SJSA1 (cell line): ENCODE data around the gene TRMT5. TPM values are rescaled to one million over a fixed set of nuclear protein-coding genes. Genes with fewer than 3 reads are reported as not detected.
A peak's percentile ranks its signal among the peaks of the same experiment; 100 is the strongest.

Source experiments
- DNase-seq, 2 experiments: peaks; one replicate each; pipeline ENCODE4 v3.0.0-alpha.2; 2015 to 2020; ENCODE audit warnings: low spot score in 2 of 2, low read depth in 1 of 2
- H3K27ac ChIP-seq: fragments of 250-450 bp; sonication (Bioruptor Pico); 2 replicates; pipeline ENCODE4 v1.5.1; 2020; ENCODE audit warnings: mild to moderate bottlenecking, moderate library complexity
- H3K27me3 ChIP-seq: fragments of 250-450 bp; sonication (Bioruptor Pico); replicated peaks from 2 replicates; pipeline ENCODE4 v1.5.1; 2020; ENCODE audit warnings: mild to moderate bottlenecking, moderate library complexity
- H3K36me3 ChIP-seq: fragments of 250-450 bp; sonication (Bioruptor Pico); 2 replicates; pipeline ENCODE4 v1.5.1; 2020; ENCODE audit warnings: mild to moderate bottlenecking
- H3K4me1 ChIP-seq: fragments of 250-450 bp; sonication (Bioruptor Pico); replicated peaks from 2 replicates; pipeline ENCODE4 v1.6.1; 2021; ENCODE audit warnings: mild to moderate bottlenecking
- H3K4me3 ChIP-seq: fragments of 250-450 bp; sonication (Bioruptor Pico); 2 replicates; pipeline ENCODE4 v1.5.1; 2020; ENCODE audit warnings: mild to moderate bottlenecking
- H3K9me3 ChIP-seq: fragments of 250-450 bp; sonication (Bioruptor Pico); replicated peaks from 2 replicates; pipeline ENCODE4 v1.5.1; 2020; ENCODE audit warnings: mild to moderate bottlenecking
- total RNA-seq: library from RNA; depleted of rRNA; stranded (reverse); fragments of >200 nt; shearing (Covaris generic); gene quantifications from 2 replicates; pipeline ENCODE4 v1.2.3, GENCODE V29; 2014; rRNA removed

Gene TRMT5, protein sequence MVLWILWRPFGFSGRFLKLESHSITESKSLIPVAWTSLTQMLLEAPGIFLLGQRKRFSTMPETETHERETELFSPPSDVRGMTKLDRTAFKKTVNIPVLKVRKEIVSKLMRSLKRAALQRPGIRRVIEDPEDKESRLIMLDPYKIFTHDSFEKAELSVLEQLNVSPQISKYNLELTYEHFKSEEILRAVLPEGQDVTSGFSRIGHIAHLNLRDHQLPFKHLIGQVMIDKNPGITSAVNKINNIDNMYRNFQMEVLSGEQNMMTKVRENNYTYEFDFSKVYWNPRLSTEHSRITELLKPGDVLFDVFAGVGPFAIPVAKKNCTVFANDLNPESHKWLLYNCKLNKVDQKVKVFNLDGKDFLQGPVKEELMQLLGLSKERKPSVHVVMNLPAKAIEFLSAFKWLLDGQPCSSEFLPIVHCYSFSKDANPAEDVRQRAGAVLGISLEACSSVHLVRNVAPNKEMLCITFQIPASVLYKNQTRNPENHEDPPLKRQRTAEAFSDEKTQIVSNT
- 14.8 and 31.4 TPM in 2 replicates for total RNA-seq

DNA sequence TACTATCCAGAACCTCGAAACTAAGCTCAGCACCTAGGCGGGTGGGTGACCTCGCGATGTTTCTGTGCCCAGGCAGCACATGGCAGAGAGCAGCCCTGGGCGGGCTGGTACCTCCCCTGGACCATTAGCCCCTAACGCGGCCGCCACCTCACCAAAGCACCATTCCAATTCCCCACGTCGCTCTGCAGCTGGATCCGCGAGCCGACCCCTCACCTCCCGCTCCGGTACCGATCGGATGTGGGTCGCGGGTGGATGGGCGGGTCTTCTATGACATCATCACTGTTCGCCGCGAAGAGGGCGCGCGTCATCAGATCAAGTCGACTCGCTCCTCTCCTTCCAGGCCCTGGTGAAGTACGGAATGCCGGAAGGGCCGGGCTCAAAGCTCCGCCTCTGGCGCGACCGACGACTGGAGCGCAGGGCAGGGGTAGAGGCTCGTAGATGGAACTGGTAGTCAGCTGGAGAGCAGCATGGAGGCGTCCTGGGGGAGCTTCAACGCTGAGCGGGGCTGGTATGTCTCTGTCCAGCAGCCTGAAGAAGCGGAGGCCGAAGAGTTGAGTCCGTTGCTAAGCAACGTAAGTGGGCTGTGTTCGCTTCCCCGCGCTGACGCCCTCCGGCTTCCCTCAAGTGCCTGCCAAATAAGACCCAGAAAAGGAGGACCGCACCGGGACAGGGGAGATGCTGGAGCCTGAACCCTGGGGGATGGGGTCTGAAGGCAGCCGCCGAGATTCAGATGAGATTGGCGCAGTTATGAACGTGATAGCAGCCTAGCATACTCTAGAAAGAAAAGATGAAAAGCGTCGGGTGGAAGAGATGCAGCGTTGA is at the start of gene TRMT5, which contains the start of gene SLC38A6:
TSS of gene TRMT5 (minus strand) at position 269 of the 822 bp plus-strand sequence. CDS start at position 163, 106 bp downstream.
TSS of gene SLC38A6 (plus strand) at position 435 of the 822 bp plus-strand sequence. CDS start at position 468, 33 bp downstream.
- Histone ChIP-seq H3K4me3 (peak within 1 kb of the TSS; percentile 73), H3K27me3 (no peaks in the 10 kb centered on the region), H3K36me3 (peaks cover 49% of the 10 kb centered on the region), H3K27ac (peak within 1 kb of the TSS; percentile 86), H3K9me3 (no peaks in the 10 kb centered on the region), H3K4me1 (peaks cover 14% of the 10 kb centered on the region)
- peak; percentile 93 to 96 for DNase-seq

DNA sequence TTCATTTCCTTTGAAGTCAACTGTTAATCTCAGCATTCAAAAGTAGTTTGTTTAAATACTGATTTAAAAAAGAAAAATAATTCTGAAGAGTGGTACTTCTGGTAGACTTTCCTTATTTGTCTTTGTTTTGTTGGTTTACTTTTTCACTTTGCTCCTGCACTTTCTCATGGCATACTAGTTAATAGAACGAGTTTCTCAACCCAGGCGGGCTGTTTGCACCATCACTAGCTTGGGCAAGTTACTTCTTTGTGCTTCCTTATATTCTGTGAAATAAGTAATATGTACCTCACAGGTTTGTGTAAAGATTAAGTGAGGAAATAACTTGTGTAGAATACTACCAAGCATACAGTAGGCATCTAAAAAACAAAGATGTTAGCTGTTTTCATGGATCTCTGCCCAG is 45.6 kb upstream of the TRMT5 start:
- peak in 1 of 2 experiments; percentile 13 for DNase-seq
- H3K4me3 ChIP-seq: no peak overlapping the region
- H3K9me3 ChIP-seq: no peaks in the 10 kb centered on the region
- no peaks in the 10 kb centered on the region for H3K36me3 ChIP-seq
- peak overlapping the region; percentile 77 for H3K27ac ChIP-seq
- no peaks in the 10 kb centered on the region for H3K27me3 ChIP-seq
- H3K4me1 ChIP-seq: peaks cover 22% of the 10 kb centered on the region

DNA sequence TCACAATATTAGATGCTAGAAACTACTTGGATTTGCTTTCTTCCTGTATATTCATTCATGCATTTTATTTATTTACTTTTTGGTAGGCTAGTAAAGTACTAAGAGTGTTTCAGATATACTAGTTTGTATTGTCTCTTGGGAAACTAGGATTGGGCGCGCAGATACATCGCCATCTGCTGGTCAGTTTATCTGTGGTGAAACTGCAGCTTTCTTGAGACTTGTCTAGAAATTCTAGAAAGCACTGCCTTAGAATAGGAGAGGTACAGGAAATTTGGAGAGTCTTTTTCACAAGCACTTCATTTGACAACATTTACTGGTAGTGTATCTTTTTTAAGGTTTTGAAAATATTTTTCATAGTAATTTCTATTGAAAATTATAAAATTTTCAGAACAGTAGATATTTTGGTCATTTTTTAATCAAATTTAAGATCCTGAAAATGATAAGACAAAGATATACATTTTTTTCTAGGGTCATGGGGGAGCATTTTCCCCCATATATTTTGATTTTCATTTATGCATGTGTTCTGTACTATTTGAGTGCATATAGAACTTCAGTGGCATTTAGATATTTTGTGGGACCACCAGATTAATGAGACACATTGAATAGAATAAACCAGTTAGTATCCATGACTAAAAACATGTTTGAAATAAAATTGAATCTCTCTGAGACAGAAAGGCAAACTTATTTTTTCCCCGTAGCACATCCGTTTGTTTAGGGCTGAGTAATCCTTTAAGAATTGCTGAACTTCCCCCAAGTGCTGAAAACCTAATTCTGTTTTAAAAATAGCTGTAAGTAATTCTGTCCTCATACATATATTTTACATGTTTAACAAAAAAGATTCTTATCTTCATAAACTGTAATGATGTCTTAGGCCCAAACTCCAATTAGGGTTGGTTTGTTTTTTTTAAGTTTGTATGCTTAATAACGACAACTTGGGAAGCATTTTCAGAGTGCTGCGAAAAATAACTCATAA is 44.7 kb upstream of the TRMT5 start:
- Histone ChIP-seq H3K27me3 (no peaks in the 10 kb centered on the region), H3K36me3 (no peaks in the 10 kb centered on the region), H3K27ac (peak overlapping the region; percentile 77), H3K4me1 (peaks cover 22% of the 10 kb centered on the region), H3K9me3 (no peaks in the 10 kb centered on the region), H3K4me3 (no peak overlapping the region)
- DNase-seq: peak; percentile 57 to 70

DNA sequence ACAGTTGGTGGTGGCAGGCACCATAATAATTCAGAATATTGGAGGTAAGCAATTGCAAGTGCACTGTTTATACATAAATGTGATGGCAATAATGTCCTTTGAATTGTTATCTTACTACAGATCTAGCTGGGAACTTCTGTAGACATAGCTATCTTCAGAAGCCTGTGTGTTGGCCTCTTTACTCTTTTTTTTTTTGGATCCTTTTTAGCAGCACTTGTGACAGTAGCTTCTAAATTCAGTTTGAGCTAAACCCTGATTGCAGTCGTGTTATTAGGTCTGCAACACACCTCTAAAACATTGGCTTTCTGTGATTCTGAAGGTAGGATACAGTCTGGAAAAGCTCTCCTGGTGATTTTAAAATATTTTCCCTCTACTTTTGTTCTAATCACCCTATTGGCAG is 38.7 kb upstream of the TRMT5 start:
- H3K27ac ChIP-seq: no peak overlapping the region
- H3K27me3 ChIP-seq: no peaks in the 10 kb centered on the region
- no peak overlapping the region for H3K4me3 ChIP-seq
- no peaks in the 10 kb centered on the region for H3K4me1 ChIP-seq
- no peaks in the 10 kb centered on the region for H3K36me3 ChIP-seq
- DNase-seq: no peak
- no peaks in the 10 kb centered on the region for H3K9me3 ChIP-seq

DNA sequence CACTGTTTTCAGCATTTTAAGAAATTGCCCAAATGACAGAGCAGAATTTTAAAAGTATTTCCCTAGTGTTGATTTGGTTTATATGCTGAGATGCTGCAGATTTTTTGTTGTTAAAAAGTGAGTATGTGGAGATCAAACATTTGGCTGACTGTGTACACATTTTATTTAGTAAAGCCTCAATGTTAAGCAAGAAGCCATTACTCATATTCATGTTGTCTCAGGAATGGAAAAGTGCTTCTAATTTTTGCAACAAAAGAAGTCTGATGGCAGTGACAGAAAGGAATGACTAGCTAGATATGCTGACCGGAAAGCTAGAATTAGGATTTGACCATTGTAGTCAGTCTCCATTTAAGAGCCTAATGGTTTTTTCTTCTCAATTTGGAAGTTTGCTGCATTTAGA is 22.7 kb upstream of the TRMT5 start:
- Histone ChIP-seq H3K36me3 (0 out of 2 replicates have a peak, but pooled peaks cover 2% of the 10 kb centered on the region), H3K9me3 (no peaks in the 10 kb centered on the region), H3K27me3 (no peaks in the 10 kb centered on the region), H3K27ac (no peak overlapping the region), H3K4me3 (no peak overlapping the region), H3K4me1 (no peaks in the 10 kb centered on the region)
- DNase-seq: no peak

DNA sequence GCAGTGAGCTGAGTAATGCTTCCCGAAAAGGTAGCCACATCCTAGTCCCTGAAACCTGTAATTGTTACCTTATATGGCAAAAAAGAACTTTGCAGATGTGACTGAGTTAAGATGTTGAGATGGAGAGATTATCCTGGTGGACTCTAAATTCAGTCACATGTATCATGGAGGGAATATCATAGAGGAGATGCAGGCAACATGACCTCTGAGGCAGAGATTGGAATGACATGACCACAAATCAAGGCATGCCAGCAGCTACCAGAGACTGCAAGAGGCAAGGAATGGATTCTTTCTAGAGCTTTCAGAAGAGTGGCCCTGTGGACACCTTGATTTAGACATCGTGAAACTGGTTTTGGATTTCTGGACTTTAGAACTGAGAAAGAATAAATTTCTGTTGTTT is 18.7 kb upstream of the TRMT5 start:
- no peaks in the 10 kb centered on the region for H3K4me1 ChIP-seq
- no peak for DNase-seq
- H3K27ac ChIP-seq: no peak overlapping the region

DNA sequence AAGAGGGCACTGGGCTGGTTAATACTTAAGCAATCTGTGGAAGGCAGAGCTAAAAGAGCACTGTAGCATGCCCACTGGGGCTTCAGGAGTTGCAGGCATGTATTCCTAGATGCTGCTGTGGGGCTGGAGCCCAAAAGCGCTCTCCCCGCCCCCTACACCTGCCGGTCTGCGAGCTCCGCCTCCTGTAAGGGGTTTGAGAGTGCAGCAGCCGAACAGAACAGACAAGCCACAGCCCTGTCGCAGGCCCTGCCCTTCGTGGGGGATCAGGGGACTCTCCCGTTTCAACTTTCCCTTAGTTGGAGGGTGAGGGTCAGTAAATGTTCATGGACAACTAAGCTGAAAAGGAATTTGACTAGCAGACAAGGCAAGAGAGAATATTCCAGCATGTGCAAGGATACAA is 17.7 kb upstream of the TRMT5 start:
- no peaks in the 10 kb centered on the region for H3K9me3 ChIP-seq
- no peak overlapping the region for H3K27ac ChIP-seq
- H3K36me3 ChIP-seq: peaks cover 8% of the 10 kb centered on the region
- no peak for DNase-seq
- H3K27me3 ChIP-seq: no peaks in the 10 kb centered on the region
- no peak overlapping the region for H3K4me3 ChIP-seq
- H3K4me1 ChIP-seq: no peaks in the 10 kb centered on the region

More for the DNA sequence above, 18.7 kb upstream of the TRMT5 start:
- no peak overlapping the region for H3K4me3 ChIP-seq
- H3K36me3 ChIP-seq: 0 out of 2 replicates have a peak, but pooled peaks cover 2% of the 10 kb centered on the region
- no peaks in the 10 kb centered on the region for H3K27me3 ChIP-seq
- H3K9me3 ChIP-seq: no peaks in the 10 kb centered on the region

DNA sequence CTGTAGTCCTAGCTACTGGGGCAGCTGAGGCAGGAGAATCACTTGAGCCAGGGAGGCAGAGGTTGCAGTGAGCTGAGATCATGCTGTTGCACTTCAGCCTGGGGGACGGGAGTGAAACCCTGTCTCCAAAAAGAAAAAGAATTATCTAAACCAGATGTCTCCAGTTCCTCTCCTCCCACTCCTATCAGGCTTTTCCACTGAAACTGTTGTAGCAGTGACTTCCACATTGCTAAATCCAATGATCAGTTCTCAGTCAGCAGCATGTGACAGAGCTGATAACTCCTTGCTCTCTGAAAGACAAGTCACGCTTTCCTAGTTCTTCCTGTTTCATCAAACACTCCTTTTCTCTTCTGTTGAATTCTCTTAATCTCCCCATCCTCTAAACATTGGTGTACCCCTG is 8.7 kb upstream of the TRMT5 start:
- H3K27ac ChIP-seq: no peak overlapping the region
- no peak for DNase-seq
- no peaks in the 10 kb centered on the region for H3K4me1 ChIP-seq

DNA sequence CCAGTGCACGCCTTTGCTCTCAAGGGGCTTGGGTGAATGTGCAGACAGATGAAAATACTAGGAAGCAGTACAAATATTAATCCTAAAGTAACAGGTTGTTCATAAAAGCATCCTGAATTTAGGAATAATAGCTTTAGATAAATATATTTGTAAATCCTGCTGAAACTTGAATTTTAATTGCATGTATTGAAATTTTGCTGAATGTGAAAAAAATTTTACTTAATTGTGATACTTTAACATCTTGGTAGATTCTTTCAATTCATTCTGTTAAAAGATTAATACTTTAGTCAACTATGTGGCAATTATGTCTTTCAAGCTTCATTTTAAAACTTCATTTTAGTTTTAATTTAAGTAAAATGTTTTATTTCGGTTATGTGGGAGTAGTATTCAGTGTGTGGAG is 5.6 kb upstream of the TRMT5 start:
- Histone ChIP-seq H3K4me3 (no peak overlapping the region), H3K27me3 (no peaks in the 10 kb centered on the region), H3K36me3 (peaks cover 49% of the 10 kb centered on the region), H3K4me1 (peaks cover 9% of the 10 kb centered on the region), H3K9me3 (no peaks in the 10 kb centered on the region), H3K27ac (no peak overlapping the region)
- DNase-seq: no peak

More for the DNA sequence above, 8.7 kb upstream of the TRMT5 start:
- Histone ChIP-seq H3K4me3 (no peak overlapping the region), H3K27me3 (no peaks in the 10 kb centered on the region), H3K9me3 (no peaks in the 10 kb centered on the region), H3K36me3 (peaks cover 63% of the 10 kb centered on the region)

DNA sequence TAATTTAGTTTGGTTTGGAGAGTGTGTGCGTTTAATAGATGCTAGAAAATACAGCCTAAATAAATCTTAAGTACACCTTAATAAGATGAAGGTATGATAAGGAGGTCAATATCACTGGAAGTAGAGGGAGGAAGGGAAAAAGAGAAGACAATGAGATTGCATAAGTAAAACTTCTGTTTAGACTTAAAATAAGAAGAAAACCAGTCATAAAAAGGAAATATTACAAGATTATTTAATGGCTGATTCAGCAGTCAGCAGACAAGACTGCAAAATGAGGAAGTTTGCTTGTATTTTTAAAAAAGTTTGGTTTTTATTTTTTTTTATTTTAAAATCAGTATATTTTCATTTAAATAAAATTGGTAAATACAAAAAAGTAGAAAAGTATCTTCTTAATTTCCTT is 3.3 kb upstream of the TRMT5 start:
- H3K4me1 ChIP-seq: peaks cover 9% of the 10 kb centered on the region
- DNase-seq: no peak
- H3K9me3 ChIP-seq: no peaks in the 10 kb centered on the region
- H3K27ac ChIP-seq: no peak overlapping the region
- no peaks in the 10 kb centered on the region for H3K27me3 ChIP-seq
- no peak overlapping the region for H3K4me3 ChIP-seq
- H3K36me3 ChIP-seq: peaks cover 41% of the 10 kb centered on the region

DNA sequence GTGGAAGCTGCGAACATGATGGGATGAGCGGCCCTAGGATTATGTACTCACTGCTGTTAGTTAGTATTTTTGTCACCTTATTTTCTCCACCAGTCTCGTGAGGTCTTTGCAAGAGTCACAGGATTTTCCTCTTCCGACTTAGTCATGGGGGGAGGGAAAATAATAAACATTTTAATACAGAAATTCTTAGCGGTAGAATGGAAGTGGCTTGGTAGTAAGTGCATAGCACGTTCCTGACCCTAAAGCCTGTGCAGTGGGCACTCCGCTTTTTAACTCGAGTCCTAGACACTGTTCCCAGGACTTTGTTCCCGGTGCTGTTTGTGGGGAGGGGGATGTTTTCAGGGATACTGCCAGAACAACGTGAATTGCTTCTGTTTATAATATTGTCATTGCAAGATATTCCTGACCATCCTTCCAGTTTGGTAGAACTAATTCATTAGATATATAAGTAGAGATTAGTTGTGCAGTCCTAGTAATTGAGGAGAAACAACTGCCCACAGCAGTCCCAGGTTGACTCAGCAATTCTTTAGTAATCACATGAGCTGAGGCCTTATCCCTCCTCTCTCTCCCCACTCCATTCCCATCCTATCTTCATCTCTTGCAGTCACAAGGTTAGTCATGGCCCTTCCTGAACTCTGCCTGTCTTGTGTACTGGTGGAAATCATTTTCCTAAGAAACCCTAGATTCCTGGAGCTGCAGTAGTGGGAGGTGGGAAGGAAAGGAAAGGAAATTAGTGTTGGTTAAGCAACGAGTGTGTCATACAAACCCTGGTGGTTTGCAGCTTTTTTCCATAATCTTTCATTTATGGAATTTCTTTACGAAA is 965 bp upstream of the TRMT5 start:
- Histone ChIP-seq H3K4me1 (peaks cover 14% of the 10 kb centered on the region), H3K4me3 (peak overlapping the region; percentile 73), H3K9me3 (no peaks in the 10 kb centered on the region), H3K27me3 (no peaks in the 10 kb centered on the region), H3K36me3 (peaks cover 50% of the 10 kb centered on the region), H3K27ac (peak overlapping the region; percentile 86)
- peak in 1 of 2 experiments; percentile 36 for DNase-seq

DNA sequence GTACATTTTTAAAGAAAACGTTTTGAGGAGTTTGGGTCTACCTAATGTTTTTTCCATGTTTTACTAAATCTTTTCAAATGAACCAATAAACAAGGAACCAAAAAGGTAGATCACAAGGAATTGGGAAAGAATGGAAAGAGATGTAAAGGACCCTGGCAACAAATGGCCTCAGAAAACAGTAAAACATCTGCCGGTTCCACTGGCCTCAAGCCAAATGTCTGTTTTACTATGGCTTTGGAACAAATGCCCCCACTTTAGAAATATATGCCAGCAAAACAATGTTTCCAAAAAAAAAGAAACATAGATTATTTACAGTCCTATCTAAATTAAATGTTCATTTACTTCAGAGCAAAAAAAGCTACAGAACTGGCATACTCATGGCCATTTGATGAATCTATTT is 3.0 kb downstream of the TRMT5 start:
- no peaks in the 10 kb centered on the region for H3K27me3 ChIP-seq
- H3K36me3 ChIP-seq: peaks cover 56% of the 10 kb centered on the region
- H3K4me1 ChIP-seq: peaks cover 13% of the 10 kb centered on the region
- H3K27ac ChIP-seq: no peak overlapping the region
- H3K4me3 ChIP-seq: no peak overlapping the region
- H3K9me3 ChIP-seq: no peaks in the 10 kb centered on the region
- no peak for DNase-seq
